Panc1 (cell line): ENCODE measurements around the gene TMEM220.

ENCODE experiments used
- TF ChIP-seq, protein P1 (sequence below), 2 experiments: IDR thresholded peaks; 2 replicates each; pipeline ENCODE4 v1.6.1; 2011 to 2012; ENCODE audit warnings: low read depth in 2 of 2, control low read depth in 1 of 2, low read length in 1 of 2, mild to moderate bottlenecking in 1 of 2, moderate library complexity in 1 of 2; ENCODE audit not compliant: insufficient read depth in 1 of 2
- TF ChIP-seq, protein P2 (sequence below): fragments of 450-650 bp; IDR thresholded peaks from 2 replicates; pipeline ENCODE4 v1.5.1; 2017; ENCODE audit warnings: mild to moderate bottlenecking

- TF ChIP-seq, protein P1, sequence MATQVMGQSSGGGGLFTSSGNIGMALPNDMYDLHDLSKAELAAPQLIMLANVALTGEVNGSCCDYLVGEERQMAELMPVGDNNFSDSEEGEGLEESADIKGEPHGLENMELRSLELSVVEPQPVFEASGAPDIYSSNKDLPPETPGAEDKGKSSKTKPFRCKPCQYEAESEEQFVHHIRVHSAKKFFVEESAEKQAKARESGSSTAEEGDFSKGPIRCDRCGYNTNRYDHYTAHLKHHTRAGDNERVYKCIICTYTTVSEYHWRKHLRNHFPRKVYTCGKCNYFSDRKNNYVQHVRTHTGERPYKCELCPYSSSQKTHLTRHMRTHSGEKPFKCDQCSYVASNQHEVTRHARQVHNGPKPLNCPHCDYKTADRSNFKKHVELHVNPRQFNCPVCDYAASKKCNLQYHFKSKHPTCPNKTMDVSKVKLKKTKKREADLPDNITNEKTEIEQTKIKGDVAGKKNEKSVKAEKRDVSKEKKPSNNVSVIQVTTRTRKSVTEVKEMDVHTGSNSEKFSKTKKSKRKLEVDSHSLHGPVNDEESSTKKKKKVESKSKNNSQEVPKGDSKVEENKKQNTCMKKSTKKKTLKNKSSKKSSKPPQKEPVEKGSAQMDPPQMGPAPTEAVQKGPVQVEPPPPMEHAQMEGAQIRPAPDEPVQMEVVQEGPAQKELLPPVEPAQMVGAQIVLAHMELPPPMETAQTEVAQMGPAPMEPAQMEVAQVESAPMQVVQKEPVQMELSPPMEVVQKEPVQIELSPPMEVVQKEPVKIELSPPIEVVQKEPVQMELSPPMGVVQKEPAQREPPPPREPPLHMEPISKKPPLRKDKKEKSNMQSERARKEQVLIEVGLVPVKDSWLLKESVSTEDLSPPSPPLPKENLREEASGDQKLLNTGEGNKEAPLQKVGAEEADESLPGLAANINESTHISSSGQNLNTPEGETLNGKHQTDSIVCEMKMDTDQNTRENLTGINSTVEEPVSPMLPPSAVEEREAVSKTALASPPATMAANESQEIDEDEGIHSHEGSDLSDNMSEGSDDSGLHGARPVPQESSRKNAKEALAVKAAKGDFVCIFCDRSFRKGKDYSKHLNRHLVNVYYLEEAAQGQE (IDR thresholded peaks at IDR 0.05; ENCODE audit: insufficient read depth in 1 of 2, low read depth in 2 of 2, low read length in 1 of 2), result no peak
- TF ChIP-seq, protein P2, sequence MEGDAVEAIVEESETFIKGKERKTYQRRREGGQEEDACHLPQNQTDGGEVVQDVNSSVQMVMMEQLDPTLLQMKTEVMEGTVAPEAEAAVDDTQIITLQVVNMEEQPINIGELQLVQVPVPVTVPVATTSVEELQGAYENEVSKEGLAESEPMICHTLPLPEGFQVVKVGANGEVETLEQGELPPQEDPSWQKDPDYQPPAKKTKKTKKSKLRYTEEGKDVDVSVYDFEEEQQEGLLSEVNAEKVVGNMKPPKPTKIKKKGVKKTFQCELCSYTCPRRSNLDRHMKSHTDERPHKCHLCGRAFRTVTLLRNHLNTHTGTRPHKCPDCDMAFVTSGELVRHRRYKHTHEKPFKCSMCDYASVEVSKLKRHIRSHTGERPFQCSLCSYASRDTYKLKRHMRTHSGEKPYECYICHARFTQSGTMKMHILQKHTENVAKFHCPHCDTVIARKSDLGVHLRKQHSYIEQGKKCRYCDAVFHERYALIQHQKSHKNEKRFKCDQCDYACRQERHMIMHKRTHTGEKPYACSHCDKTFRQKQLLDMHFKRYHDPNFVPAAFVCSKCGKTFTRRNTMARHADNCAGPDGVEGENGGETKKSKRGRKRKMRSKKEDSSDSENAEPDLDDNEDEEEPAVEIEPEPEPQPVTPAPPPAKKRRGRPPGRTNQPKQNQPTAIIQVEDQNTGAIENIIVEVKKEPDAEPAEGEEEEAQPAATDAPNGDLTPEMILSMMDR, result no peak
These were observed 25.8 kb upstream of the TMEM220 start for GRCh38 chr17:10755592-10756127.
